Measurements from ENCODE around the gene CEP97. TPM values are rescaled to one million over a fixed set of nuclear protein-coding genes. Genes with fewer than 3 reads are reported as not detected.

The CEP97 gene
- total and polyA plus RNA-seq, 9 of the 15 experiments (the other 6 are each of a cell fraction or from before 2014, with no cell fraction given): 2.0 to 10.1 (median 4.3) TPM

- intact Hi-C loops (cut with micrococcal nuclease) (loop anchor here (2.0 kb wide), 1 partner anchor 107 kb away; no protein-coding TSS in a partner anchor), in situ Hi-C loops (cut with MboI) (loop anchor here (25.0 kb wide), 1 partner anchor 735 kb away; no protein-coding TSS in a partner anchor)
- BruUV-seq (replicated peaks): no TSS peak
- no peak for TF ChIP-seq HNRNPK (IDR thresholded peaks at IDR 0.05; ENCODE audit: low read depth, low read length, poor library complexity, severe bottlenecking)
- no peak for TF ChIP-seq SRF (CRISPR knock-in tag; IDR thresholded peaks at IDR 0.05)
- no peak for TF ChIP-seq GTF2A2 (tag; IDR thresholded peaks at IDR 0.05)
- peak; percentile 44; the same call in 1 of the 2 replicates for TF ChIP-seq ATF3 (IDR thresholded peaks at IDR 0.05)
- no peak for TF ChIP-seq ATF3 (CRISPR knock-in tag; conservative IDR thresholded peaks at IDR 0.05)
- TF ChIP-seq ZFP36 (IDR thresholded peaks at IDR 0.05; ENCODE audit: low read depth, low read length, partially characterized antibody): no peak
- TF ChIP-seq MYBL2 (IDR thresholded peaks at IDR 0.05; ENCODE audit: low read depth): no peak
- no peak for TF ChIP-seq MYBL2 (CRISPR knock-in tag; IDR thresholded peaks at IDR 0.05; ENCODE audit: borderline replicate concordance)
- TF ChIP-seq RFX7 (CRISPR knock-in tag; IDR thresholded peaks at IDR 0.05): no peak
- no peak for TF ChIP-seq ETS1 (conservative IDR thresholded peaks at IDR 0.05; ENCODE audit: control insufficient read depth, low read depth, low read length)
- no peak for TF ChIP-seq ZNF316 (IDR thresholded peaks at IDR 0.05)
- TF ChIP-seq VEZF1 (CRISPR knock-in tag; IDR thresholded peaks at IDR 0.05): no peak
- TF ChIP-seq SIX5 (IDR thresholded peaks at IDR 0.05; ENCODE audit: borderline replicate concordance in 1 of 2, insufficient read depth in 1 of 2, low read depth in 1 of 2, low read length in 2 of 2): no peak
- peak; percentile 67 for TF ChIP-seq ZNF121 (CRISPR knock-in tag; conservative IDR thresholded peaks at IDR 0.05)
- TF ChIP-seq ELK1 (CRISPR knock-in tag; IDR thresholded peaks at IDR 0.05): no peak
- TF ChIP-seq FOSL1 (tag; conservative IDR thresholded peaks at IDR 0.05): 0 out of 2 replicates have a peak, but pooled peaks have one; percentile 19
- no peak for TF ChIP-seq THRA (IDR thresholded peaks at IDR 0.05)
Measured at GRCh38 chr3:101802179-101802578, 77.8 kb downstream of the CEP97 start.

More at GRCh38 chr3:101802179-101802578, 77.8 kb downstream of the CEP97 start:
- H3K9me3 ChIP-seq (replicated peaks; ENCODE audit: control insufficient read depth, insufficient read depth, low read depth, low read length): no peaks in the 10 kb centered on the region
- CTCF ChIA-PET (ENCODE audit: low intra/inter-chr PET ratio): no interaction called here
- no peak for FAIRE-seq
- H3K9ac ChIP-seq (ENCODE audit: insufficient read depth in 1 of 2, low read depth in 2 of 2, low read length in 2 of 2): no peak overlapping the region
- no peak for DNase-seq (ENCODE audit: extremely low read depth in 1 of 4, low spot score in 3 of 4)
- POLR2A ChIA-PET: no interaction called here
- no peaks in the 10 kb centered on the region for H3K9me1 ChIP-seq (ENCODE audit: control insufficient read depth, insufficient read depth, low read length)
- H3K4me3 ChIP-seq: no peak overlapping the region
- H3K36me3 ChIP-seq (ENCODE audit: control insufficient read depth, insufficient read depth, low read length): no peaks in the 10 kb centered on the region
- WGBS (ENCODE audit: insufficient coverage, low coverage, missing lambda C conversion rate): 40% methylated on average over 2 of the region's 2 CpGs
- no peaks in the 10 kb centered on the region for H3K27me3 ChIP-seq (ENCODE audit: control insufficient read depth in 2 of 2, insufficient read depth in 2 of 2, low read length in 2 of 2)
- H2AFZ ChIP-seq (ENCODE audit: low read depth, low read length): no peak overlapping the region
- H3K79me2 ChIP-seq (ENCODE audit: control insufficient read depth, insufficient read depth, low read length): no peaks in the 10 kb centered on the region
- no peak for ATAC-seq
- no peaks in the 10 kb centered on the region for H4K20me1 ChIP-seq (replicated peaks; ENCODE audit: control insufficient read depth, insufficient read depth, low read length)
- H3K27ac ChIP-seq (ENCODE audit: extremely low read depth, low read depth, low read length): no peak overlapping the region
- no peak overlapping the region for H3K4me2 ChIP-seq (ENCODE audit: insufficient read depth, low read length)
- H3K4me1 ChIP-seq (replicated peaks in 1 of 2; ENCODE audit: control insufficient read depth in 2 of 2, insufficient read depth in 2 of 2, low read length in 2 of 2): no peaks in the 10 kb centered on the region

Measured in K562 (cell line).